Measurements from ENCODE around the gene LAMA4.
"Not testable (repeated sequence)": the region's sequence is repeated elsewhere in the genome, so short reads cannot be mapped to it uniquely, and the experiment has no call there.

Gene LAMA4

GRCh38 chr6:112204350-112204706 is 50.0 kb downstream of the LAMA4 start:
- Histone ChIP-seq H3K4me1 (no peaks in the 10 kb centered on the region), H3K9ac (no peak overlapping the region), H3K4me2 (no peak overlapping the region), H3K9me3 (peaks cover 5% of the 10 kb centered on the region; the same call in 1 of the 2 replicates), H3K36me3 (no peaks in the 10 kb centered on the region), H3K27me3 (no peaks in the 10 kb centered on the region), H3K27ac (no peak overlapping the region), H3K4me3 (no peak overlapping the region), H4K20me1 (no peaks in the 10 kb centered on the region)
- TF ChIP-seq Cebpa-rat (IDR thresholded peaks at IDR 0.05) = no peak

- H3K4me1 ChIP-seq = no peaks in the 10 kb centered on the region
- H3K9me3 ChIP-seq = peaks cover 5% of the 10 kb centered on the region; the same call in 1 of the 2 replicates
- H3K27ac ChIP-seq = no peak overlapping the region
- no peaks in the 10 kb centered on the region for H3K36me3 ChIP-seq
- H4K20me1 ChIP-seq = no peaks in the 10 kb centered on the region
- no peak for TF ChIP-seq Cebpa-rat (IDR thresholded peaks at IDR 0.05)
- H3K27me3 ChIP-seq = no peaks in the 10 kb centered on the region
- H3K9ac ChIP-seq = no peak overlapping the region
- H3K4me2 ChIP-seq = no peak overlapping the region
- no peak overlapping the region for H3K4me3 ChIP-seq
Observed at GRCh38 chr6:112203577-112204349, 50.6 kb downstream of the LAMA4 start.

- Histone ChIP-seq H3K4me2 (no peak overlapping the region), H3K36me3 (no peaks in the 10 kb centered on the region), H3K9ac (no peak overlapping the region), H3K4me3 (no peak overlapping the region), H3K9me3 (peaks cover 5% of the 10 kb centered on the region; the same call in 1 of the 2 replicates), H3K4me1 (no peaks in the 10 kb centered on the region), H3K27ac (no peak overlapping the region), H4K20me1 (no peaks in the 10 kb centered on the region), H3K27me3 (no peaks in the 10 kb centered on the region)
- TF ChIP-seq Cebpa-rat (IDR thresholded peaks at IDR 0.05) = no peak
Observed at GRCh38 chr6:112202639-112203341, 51.6 kb downstream of the LAMA4 start.

GRCh38 chr6:112200185-112200914 is 54.0 kb downstream of the LAMA4 start:
- H3K4me1 ChIP-seq, H4K20me1 ChIP-seq, H3K9me3 ChIP-seq, H3K36me3 ChIP-seq, H3K9ac ChIP-seq, H3K27ac ChIP-seq, H3K27me3 ChIP-seq, H3K4me2 ChIP-seq, H3K4me3 ChIP-seq: not testable (repeated sequence)

GRCh38 chr6:112199001-112199403 is 55.4 kb downstream of the LAMA4 start:
- H3K9ac ChIP-seq = no peak overlapping the region
- H3K4me3 ChIP-seq = no peak overlapping the region
- H3K36me3 ChIP-seq = no peaks in the 10 kb centered on the region
- no peak overlapping the region for H3K27ac ChIP-seq
- no peak for TF ChIP-seq Cebpa-rat (IDR thresholded peaks at IDR 0.05)
- H3K4me1 ChIP-seq = no peaks in the 10 kb centered on the region
- H3K4me2 ChIP-seq = no peak overlapping the region
- H3K27me3 ChIP-seq = no peaks in the 10 kb centered on the region
- no peaks in the 10 kb centered on the region for H4K20me1 ChIP-seq
- peaks cover 5% of the 10 kb centered on the region; the same call in 1 of the 2 replicates for H3K9me3 ChIP-seq

- no peak overlapping the region for H3K27ac ChIP-seq
- H3K4me2 ChIP-seq = no peak overlapping the region
- no peaks in the 10 kb centered on the region for H3K4me1 ChIP-seq
- H3K9me3 ChIP-seq = peaks cover 5% of the 10 kb centered on the region; the same call in 1 of the 2 replicates
- no peak for TF ChIP-seq Cebpa-rat (IDR thresholded peaks at IDR 0.05)
- H3K9ac ChIP-seq = no peak overlapping the region
- H3K27me3 ChIP-seq = no peaks in the 10 kb centered on the region
- H4K20me1 ChIP-seq = no peaks in the 10 kb centered on the region
- no peaks in the 10 kb centered on the region for H3K36me3 ChIP-seq
- H3K4me3 ChIP-seq = no peak overlapping the region
Observed at GRCh38 chr6:112198582-112198981, 55.8 kb downstream of the LAMA4 start.

GRCh38 chr6:112197636-112198035 is 56.7 kb downstream of the LAMA4 start:
- Histone ChIP-seq H3K36me3 (no peaks in the 10 kb centered on the region), H3K4me1 (no peaks in the 10 kb centered on the region), H3K27me3 (no peaks in the 10 kb centered on the region), H3K9me3 (peaks cover 5% of the 10 kb centered on the region; the same call in 1 of the 2 replicates), H3K4me2 (no peak overlapping the region), H3K4me3 (no peak overlapping the region), H3K27ac (no peak overlapping the region), H4K20me1 (no peaks in the 10 kb centered on the region), H3K9ac (no peak overlapping the region)
- no peak for TF ChIP-seq Cebpa-rat (IDR thresholded peaks at IDR 0.05)

- H3K4me2 ChIP-seq = no peak overlapping the region
- peaks cover 5% of the 10 kb centered on the region; the same call in 1 of the 2 replicates for H3K9me3 ChIP-seq
- no peak overlapping the region for H3K27ac ChIP-seq
- no peaks in the 10 kb centered on the region for H4K20me1 ChIP-seq
- no peaks in the 10 kb centered on the region for H3K36me3 ChIP-seq
- H3K9ac ChIP-seq = no peak overlapping the region
- no peak for TF ChIP-seq Cebpa-rat (IDR thresholded peaks at IDR 0.05)
- no peak overlapping the region for H3K4me3 ChIP-seq
- no peaks in the 10 kb centered on the region for H3K4me1 ChIP-seq
- H3K27me3 ChIP-seq = no peaks in the 10 kb centered on the region
Observed at GRCh38 chr6:112196306-112196705, 58.1 kb downstream of the LAMA4 start.

DNA sequence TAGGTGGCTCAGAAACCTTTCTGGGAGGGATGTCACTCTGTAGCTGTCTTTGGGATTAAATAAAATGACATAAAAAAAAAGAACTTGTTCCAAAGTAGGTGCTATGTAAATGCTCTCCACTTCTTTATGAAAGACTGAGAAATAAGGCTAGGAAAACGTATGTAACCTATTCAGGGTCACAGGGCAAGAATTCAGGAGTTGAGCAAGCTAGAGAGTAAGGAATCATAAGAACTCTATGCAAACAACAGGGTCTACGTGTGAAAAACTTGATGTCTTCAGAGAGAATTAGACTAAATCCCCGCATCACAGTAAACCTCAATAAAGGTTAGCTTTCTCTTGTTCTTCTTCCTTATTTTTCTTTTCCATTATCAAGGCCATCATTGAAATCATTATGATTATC is 59.2 kb downstream of the LAMA4 start:
- no peak overlapping the region for H3K9ac ChIP-seq
- no peak overlapping the region for H3K4me2 ChIP-seq
- H3K4me3 ChIP-seq = no peak overlapping the region
- no peak overlapping the region for H3K27ac ChIP-seq
- H3K27me3 ChIP-seq = no peaks in the 10 kb centered on the region
- no peaks in the 10 kb centered on the region for H3K4me1 ChIP-seq
- peaks cover 5% of the 10 kb centered on the region; the same call in 1 of the 2 replicates for H3K9me3 ChIP-seq
- no peaks in the 10 kb centered on the region for H3K36me3 ChIP-seq
- no peak for TF ChIP-seq Cebpa-rat (IDR thresholded peaks at IDR 0.05)
- no peaks in the 10 kb centered on the region for H4K20me1 ChIP-seq

DNA sequence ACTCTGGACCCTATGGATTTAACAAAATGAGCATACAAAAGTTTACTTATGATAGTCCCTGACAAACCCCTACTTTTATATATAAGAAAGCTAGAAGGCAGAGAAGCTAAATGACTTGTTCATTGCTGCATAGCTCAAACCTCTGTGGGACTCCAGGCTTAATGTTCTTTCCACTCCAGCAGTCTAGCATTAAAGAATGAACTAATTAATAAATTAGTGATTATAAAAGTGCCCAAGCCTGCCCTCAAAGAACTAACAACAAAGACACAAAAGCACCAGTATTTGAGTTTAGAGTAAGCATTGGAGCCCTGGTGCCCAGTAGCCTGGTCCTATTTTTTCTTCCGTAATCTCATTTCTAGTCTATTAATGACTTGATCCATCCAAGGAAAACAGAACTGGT is 59.9 kb downstream of the LAMA4 start:
- H3K36me3 ChIP-seq = no peaks in the 10 kb centered on the region
- H3K27me3 ChIP-seq = no peaks in the 10 kb centered on the region
- no peak overlapping the region for H3K9ac ChIP-seq
- TF ChIP-seq Cebpa-rat (IDR thresholded peaks at IDR 0.05) = no peak
- H3K9me3 ChIP-seq = no peaks in the 10 kb centered on the region
- no peaks in the 10 kb centered on the region for H3K4me1 ChIP-seq
- H4K20me1 ChIP-seq = no peaks in the 10 kb centered on the region
- no peak overlapping the region for H3K4me3 ChIP-seq
- no peak overlapping the region for H3K27ac ChIP-seq
- no peak overlapping the region for H3K4me2 ChIP-seq

Measured in BLaER1 (cell line).